Heart left ventricle (tissue), 13 donors: Measurements from ENCODE around the gene LONP2.

Experiments used
- POLR2A ChIP-seq, 2 donors: fragments of 450-650 bp; IDR thresholded peaks; one replicate each; pipeline ENCODE4 v1.6.1; 2017; ENCODE audit warnings: antibody characterized with exemption in 2 of 2, mild to moderate bottlenecking in 2 of 2, moderate library complexity in 2 of 2
- TF ChIP-seq, protein P1 (sequence below), 12 donors: fragments of 200-600 bp; sonication (generic) in 4 of 12; IDR thresholded peaks; one replicate each; pipeline versions ENCODE4 v1.5.0 to v1.8.0; 2018 to 2022; ENCODE audit warnings: antibody characterized with exemption in 12 of 12, mild to moderate bottlenecking in 5 of 12
- donor health status: ischemic (EF 13 %, LVEDD 7.1; RV severe dilation, severe dysfunction).
- donor health status: DM: no; HTN: yes; CAD: no.
- donor health status: DM: no; HTN: no; CAD: no.
- donor health status: ischemic (EF 25% LVEDD 6.9; RV normal size, moderate dysfunction).
- donor health status: ischemic (EF 25% LVEDD 5.7; RV mildly dilated, moderate dysfunction).
- donor health status: ischemic (EF 35%, LVEDD 5.7; RV mildly dilated, moderate dysfunction).
- donor health status: nonischemic (EF 11% LVEDD 7.7; RV severe dilation, severe dysfunction).
- donor health status: DM: yes; HTN: yes; CAD: no.
- donor health status: PGD.
- donor health status: ischemic (EF 29% LVEDD 5.4; RV normal size, mild dysfunction).
- donor health status: nonischemic (EF 23%, LVEDD 6.1; RV moderate dilation, normal function).

DNA sequence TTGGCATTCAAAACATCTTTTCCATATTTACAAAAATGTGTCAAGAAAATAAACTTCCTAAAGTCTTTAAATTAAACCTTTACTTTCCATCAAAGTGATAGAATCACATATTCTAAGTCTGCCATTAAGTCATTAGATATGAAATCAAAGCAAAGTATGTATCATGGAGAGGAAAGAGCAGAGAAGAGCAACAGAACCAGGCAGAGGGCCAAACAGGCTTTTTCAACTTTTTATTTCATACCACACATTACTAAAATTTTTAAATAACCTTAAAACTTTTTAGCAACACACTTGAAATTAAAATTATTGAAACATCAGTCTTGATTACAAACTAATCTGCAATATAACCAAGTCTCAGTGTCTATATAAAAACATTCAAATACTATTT is 127.3 kb downstream of the LONP2 start:
- TF ChIP-seq, protein P1, sequence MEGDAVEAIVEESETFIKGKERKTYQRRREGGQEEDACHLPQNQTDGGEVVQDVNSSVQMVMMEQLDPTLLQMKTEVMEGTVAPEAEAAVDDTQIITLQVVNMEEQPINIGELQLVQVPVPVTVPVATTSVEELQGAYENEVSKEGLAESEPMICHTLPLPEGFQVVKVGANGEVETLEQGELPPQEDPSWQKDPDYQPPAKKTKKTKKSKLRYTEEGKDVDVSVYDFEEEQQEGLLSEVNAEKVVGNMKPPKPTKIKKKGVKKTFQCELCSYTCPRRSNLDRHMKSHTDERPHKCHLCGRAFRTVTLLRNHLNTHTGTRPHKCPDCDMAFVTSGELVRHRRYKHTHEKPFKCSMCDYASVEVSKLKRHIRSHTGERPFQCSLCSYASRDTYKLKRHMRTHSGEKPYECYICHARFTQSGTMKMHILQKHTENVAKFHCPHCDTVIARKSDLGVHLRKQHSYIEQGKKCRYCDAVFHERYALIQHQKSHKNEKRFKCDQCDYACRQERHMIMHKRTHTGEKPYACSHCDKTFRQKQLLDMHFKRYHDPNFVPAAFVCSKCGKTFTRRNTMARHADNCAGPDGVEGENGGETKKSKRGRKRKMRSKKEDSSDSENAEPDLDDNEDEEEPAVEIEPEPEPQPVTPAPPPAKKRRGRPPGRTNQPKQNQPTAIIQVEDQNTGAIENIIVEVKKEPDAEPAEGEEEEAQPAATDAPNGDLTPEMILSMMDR (IDR thresholded peaks at IDR 0.05): no peak
- TF ChIP-seq POLR2A (IDR thresholded peaks at IDR 0.05): no peak
